Epithelial cell of prostate (primary cell): ENCODE data around the gene VIPAS39.
"Not testable (repeated sequence)": the region's sequence is repeated elsewhere in the genome, so short reads cannot be mapped to it uniquely, and the experiment has no call there.

Experiments
- DNase-seq: peaks from one replicate; pipeline ENCODE4 v3.0.0-alpha.2; 2011; ENCODE audit warnings: low read depth, low spot score
- H3K27ac ChIP-seq: fragments of 450-650 bp; 2 replicates; pipeline ENCODE4 v1.5.1; 2017; ENCODE audit warnings: mild to moderate bottlenecking

VIPAS39 gene

GRCh38 chr14:77473921-77474320, 16.5 kb upstream of the VIPAS39 start:
- no peak overlapping the region for H3K27ac ChIP-seq
- DNase-seq: no peak

- no peak overlapping the region for H3K27ac ChIP-seq
These were observed 12.9 kb upstream of the VIPAS39 start for GRCh38 chr14:77470224-77470870.

GRCh38 chr14:77469539-77469938, 12.1 kb upstream of the VIPAS39 start:
- no peak for DNase-seq

More at GRCh38 chr14:77470224-77470870, 12.9 kb upstream of the VIPAS39 start:
- no peak for DNase-seq

GRCh38 chr14:77469067-77469505, 11.7 kb upstream of the VIPAS39 start:
- H3K27ac ChIP-seq: no peak overlapping the region
- no peak for DNase-seq

More at GRCh38 chr14:77469539-77469938, 12.1 kb upstream of the VIPAS39 start:
- no peak overlapping the region for H3K27ac ChIP-seq

- no peak overlapping the region for H3K27ac ChIP-seq
- DNase-seq: no peak
These were observed 10.4 kb upstream of the VIPAS39 start for GRCh38 chr14:77467801-77468200.

GRCh38 chr14:77459072-77459723, 1.8 kb upstream of the VIPAS39 start:
- no peak for DNase-seq
- H3K27ac ChIP-seq: no peak overlapping the region

- no peak for DNase-seq
- peak overlapping the region; percentile 90 for H3K27ac ChIP-seq
These were observed 999 bp upstream of the VIPAS39 start for GRCh38 chr14:77458249-77458950.

GRCh38 chr14:77457115-77457521, 283 bp downstream of the VIPAS39 start:
- peak overlapping the region; percentile 90 for H3K27ac ChIP-seq
- DNase-seq: no peak

GRCh38 chr14:77455966-77456640, 1.3 kb downstream of the VIPAS39 start:
- no peak overlapping the region for H3K27ac ChIP-seq
- no peak for DNase-seq

- DNase-seq: no peak
- H3K27ac ChIP-seq: no peak overlapping the region
These were observed 15.2 kb downstream of the VIPAS39 start for GRCh38 chr14:77442196-77442595.

GRCh38 chr14:77439861-77440260, 17.5 kb downstream of the VIPAS39 start:
- no peak for DNase-seq
- no peak overlapping the region for H3K27ac ChIP-seq

GRCh38 chr14:77438596-77438995, 18.8 kb downstream of the VIPAS39 start:
- no peak for DNase-seq
- no peak overlapping the region for H3K27ac ChIP-seq

GRCh38 chr14:77436042-77436441, 21.4 kb downstream of the VIPAS39 start:
- no peak for DNase-seq
- H3K27ac ChIP-seq: no peak overlapping the region

- DNase-seq: no peak
- H3K27ac ChIP-seq: no peak overlapping the region
These were observed 31.0 kb downstream of the VIPAS39 start for GRCh38 chr14:77426396-77426795.

- DNase-seq: no peak
- H3K27ac ChIP-seq: no peak overlapping the region
These were observed 32.5 kb downstream of the VIPAS39 start for GRCh38 chr14:77424862-77425261.

GRCh38 chr14:77423423-77423822, 34.0 kb downstream of the VIPAS39 start, which contains the start of gene NOXRED1:
Gene NOXRED1, minus strand, starts transcription at chr14:77423523. Its CDS starts 634 bp downstream, at chr14:77422889.
- no peak for DNase-seq
- no peak within 1 kb of the TSS for H3K27ac ChIP-seq

GRCh38 chr14:77421201-77421600, 36.2 kb downstream of the VIPAS39 start:
- no peak overlapping the region for H3K27ac ChIP-seq
- DNase-seq: no peak

- no peak overlapping the region for H3K27ac ChIP-seq
- DNase-seq: no peak
These were observed 40.6 kb downstream of the VIPAS39 start for GRCh38 chr14:77416836-77417235.

- H3K27ac ChIP-seq, DNase-seq: not testable (repeated sequence)
These were observed 41.3 kb downstream of the VIPAS39 start for GRCh38 chr14:77416098-77416497.

- not testable (repeated sequence) for H3K27ac ChIP-seq
These were observed 41.9 kb downstream of the VIPAS39 start for GRCh38 chr14:77415403-77416030.

More at GRCh38 chr14:77415403-77416030, 41.9 kb downstream of the VIPAS39 start:
- DNase-seq: not testable (repeated sequence)
